HG02623 (cell line): Measurements from ENCODE around the gene RPL38.
"Not testable (repeated sequence)": the region's sequence is repeated elsewhere in the genome, so short reads cannot be mapped to it uniquely, and the experiment has no call there.

Experiments
- ATAC-seq: cut with Tn5 transposase; IDR thresholded peaks from one replicate; pipeline ENCODE4 v1.9.1; 2021; ENCODE audit warnings: moderate library complexity; ENCODE audit not compliant: unreplicated experiment

Gene RPL38

DNA sequence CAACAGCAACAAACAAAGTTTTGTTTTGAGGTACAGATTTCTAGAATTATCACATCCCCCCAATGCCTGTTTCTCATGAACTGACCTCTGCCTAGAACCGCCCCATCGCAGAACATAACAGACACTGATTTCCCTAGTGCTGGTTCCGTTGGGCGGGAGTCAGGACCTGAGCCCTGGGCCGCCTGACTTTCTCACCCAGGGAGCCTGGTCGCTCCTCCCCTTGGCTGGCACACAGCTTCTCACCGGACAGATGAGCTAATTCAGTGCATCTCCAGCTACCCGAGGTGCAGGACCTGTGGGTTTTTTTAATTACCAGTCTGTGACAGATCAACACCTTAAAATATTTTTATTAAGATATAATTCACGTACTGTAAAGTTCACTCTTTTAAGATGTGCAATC, 20.1 kb upstream of the RPL38 start:
- ATAC-seq, result no peak

DNA sequence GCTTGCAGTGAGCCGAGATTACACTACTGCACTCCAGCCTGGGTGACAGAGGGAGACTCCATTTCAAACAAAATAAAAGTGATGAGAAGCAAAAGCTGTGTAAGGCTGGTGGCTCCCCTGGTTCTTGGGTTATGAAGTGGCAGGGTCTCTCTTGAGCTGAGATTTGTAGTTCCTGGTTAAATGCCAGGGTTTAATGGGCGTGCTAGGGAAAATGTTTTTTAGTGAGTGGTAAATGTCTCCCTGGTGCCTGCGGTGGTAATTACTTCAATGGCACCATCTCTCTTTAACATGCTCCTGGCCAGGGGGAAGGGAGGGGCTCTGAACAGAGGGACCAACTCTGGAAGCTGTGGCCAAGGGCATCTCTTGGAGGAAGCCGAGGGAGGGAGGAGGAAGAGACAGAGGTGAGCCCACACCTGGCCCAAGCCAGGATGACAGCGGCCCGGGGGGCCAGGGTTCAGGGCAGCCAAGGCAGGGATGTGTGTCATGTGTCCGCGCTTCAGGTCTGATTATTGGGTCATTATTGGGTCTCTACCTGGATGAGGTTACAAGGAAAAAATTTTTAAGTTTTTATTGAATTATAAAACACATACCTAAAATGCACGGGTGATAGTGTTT, 17.8 kb upstream of the RPL38 start:
- no peak for ATAC-seq

DNA sequence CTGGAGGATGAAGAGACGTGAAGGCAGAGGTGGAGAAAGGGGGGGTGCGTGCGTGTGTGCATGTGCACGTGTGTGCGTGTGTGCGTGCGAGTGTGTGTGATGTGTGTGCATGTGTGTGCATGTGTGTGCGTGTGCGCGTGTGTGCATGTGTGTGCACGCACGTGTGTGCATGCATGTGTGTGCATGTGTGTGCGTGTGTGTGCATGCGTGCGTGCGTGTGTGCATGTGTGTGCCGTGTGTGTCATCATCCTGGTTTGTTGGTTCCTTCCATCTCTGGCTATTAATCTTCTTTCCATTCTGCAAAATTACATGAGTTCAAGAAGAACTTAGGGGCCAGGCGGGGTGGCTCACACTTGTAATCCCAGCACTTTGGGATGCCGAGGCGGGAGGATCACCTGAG, 17.0 kb upstream of the RPL38 start:
- ATAC-seq, result no peak

DNA sequence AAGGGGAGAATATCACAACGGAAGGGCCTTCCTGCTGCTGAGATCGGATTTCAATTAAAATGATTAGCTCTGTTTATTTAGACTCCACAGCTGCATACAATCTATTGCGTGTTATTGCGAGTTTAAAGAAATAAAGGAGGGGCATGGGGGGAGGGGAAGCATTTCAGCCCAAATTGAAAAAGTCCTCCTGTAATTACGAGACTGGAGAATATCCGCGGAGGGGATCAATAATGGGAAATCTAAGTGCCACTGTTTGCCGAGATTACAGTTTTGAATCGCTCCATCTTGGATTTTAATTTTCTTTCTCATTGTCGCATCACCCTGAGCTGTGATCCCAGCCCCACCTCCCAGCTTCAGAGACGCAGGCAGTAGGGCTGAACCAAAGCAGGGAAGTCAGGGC, 15.7 kb upstream of the RPL38 start:
- no peak for ATAC-seq

DNA sequence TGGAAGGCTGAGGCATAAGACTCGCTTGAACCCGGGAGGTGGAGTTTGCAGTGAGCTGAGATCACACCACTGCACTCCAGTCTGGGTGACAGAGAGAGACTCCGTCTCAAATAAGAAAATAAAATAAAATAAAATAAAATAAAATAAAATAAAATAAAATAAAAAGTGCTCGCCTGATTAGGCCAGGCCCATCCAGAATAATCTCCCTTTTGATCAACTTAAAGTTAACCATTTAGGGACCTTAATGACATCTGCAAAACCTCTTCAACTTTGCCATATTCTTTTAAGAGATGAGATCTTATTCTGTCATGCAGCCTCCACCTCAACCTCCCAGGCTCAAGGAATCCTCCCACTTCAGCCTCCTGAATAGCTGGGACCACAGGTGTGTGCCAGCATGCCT, 14.8 kb upstream of the RPL38 start:
- ATAC-seq, result not testable (repeated sequence)

DNA sequence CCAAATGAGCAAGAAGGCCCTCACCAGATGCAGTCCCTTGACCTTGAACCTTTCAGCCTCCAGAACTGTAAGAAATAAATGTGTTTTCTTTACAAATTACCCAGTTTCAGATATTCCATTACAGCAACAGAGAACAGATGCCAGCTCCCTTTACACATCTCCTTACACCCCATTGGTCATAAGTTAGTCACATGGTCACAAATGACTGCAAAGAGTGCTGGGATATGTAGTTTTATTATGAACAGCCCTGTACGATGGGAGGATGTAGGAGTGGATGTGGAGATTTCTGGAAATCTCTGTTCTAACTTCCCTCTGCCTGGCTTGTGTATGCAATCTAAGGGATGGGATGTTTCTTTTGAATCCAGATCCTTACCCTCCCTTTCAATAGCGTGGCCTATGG, 13.3 kb upstream of the RPL38 start:
- ATAC-seq, result no peak

DNA sequence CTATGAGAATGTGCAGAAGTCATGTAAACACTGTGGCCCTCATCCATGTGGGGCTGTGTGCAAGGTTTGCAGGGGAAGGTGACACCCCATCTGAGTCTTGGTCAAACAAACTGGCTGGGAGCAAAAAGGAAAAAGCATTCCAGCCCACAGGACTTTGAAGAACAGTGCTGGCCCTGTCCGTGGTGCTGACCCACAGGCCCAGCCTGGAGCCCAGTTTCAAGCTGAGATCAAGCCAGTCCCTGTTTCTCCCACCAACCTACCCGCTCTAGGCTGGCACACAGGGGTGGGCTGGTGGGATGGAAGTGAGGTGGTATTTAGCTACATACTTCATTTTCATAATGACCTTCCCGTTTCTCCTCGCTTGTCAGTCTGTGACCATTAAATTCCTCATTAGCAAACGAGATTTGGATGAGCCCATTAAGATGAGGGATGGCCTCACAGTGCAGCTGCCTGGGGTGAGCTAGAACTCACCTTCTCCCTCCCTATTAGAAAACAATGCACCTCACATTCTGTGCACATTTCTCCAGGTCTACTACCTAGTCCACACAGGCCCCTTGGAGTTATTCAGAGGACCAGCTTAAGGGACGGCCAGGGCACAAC, 12.6 kb upstream of the RPL38 start:
- ATAC-seq, result no peak

DNA sequence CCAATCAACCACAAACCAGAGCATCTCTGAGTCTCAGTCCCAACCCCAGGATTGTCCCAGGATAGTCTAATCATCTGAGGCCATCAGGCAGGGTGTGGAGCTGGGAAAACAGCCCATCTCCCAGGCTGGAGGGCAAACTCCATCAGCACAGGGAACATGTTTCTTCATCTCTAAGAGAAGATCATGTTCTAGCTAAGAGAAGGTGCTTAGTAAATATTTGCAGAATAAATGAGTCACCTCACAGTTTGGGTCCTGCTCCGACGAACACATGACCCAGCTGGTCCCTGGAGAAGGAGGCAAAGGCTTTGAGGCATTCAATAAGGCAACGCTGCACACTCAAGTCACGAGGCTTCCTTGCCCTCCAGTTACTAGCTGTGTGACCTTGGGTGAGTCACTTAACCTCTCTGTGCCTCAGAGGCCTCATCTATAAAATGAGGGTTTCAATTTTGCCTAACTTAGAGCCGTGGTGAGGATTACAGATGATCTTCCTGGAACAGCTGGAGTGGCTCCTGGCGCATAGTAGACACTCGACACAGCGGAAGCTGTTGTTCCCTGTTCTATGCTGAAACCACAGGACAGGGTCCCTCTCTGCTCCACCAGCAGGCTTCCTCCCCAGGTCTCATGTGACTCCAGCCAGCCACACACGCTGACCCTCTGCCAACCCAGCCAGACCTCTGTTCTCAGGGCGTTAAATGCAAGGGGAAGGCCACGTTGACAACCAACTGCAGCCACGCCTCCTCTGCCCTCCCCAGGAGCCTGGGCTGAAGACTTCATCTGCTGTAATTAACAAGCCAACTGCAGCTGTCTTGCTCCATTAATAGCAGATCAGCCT, 10.3 kb upstream of the RPL38 start:
- ATAC-seq, result no peak

DNA sequence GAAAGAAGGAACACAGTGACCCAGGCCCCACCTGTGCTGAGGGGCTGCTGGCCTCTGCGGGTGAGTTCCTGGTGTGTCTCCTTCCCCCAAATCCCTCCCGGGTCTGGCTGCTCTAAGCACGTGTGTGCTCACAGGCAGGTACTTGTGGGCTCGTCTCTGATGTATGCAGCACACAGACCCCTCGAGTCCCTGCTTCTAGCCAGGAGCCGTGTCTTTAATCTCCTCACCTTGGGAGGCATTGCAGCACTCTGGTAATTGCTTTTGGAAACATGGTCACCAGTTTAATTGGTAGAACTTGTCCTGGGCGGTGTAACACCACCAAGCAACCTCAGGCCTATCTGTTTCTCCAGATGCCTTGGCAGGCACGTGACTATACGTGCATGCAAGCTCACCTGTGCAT, 8.8 kb upstream of the RPL38 start:
- ATAC-seq, result no peak

DNA sequence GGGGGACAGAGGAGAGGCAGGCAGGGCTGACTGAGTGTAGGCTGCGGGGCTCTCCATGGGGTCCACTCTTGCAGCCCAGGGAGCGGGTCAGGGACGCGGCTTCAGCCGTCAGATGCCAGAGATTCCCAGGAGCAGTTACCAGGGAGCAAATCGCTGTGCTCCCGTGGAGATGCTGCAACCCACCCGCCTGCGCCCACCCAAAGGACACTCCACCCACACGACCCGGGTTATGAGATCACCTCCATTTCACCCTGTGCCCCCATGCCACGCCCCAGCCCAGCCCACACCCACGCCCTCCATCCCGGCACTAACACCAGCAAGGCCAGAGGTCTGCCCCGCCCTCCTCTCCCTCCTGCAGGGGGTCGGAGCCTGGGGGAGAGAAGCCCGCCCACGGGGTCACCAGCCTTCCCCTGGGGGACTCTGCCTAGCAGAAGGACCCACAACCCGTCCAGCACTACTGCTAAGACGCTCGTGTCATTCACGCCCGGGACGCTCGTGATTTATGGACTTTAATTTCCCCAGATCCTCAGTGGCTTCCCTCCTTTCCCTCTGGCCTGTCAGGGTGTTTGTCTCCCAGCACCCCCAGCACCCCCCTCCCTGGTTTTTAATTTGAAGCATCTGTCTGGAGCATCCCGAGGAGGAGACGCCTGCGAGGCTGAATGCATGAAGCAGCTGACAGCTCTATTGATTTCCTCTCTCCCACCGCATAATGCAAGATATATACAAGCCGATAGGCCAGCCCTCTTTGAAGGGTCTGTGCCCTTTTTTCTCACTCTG, 6.7 kb upstream of the RPL38 start:
- no peak for ATAC-seq

DNA sequence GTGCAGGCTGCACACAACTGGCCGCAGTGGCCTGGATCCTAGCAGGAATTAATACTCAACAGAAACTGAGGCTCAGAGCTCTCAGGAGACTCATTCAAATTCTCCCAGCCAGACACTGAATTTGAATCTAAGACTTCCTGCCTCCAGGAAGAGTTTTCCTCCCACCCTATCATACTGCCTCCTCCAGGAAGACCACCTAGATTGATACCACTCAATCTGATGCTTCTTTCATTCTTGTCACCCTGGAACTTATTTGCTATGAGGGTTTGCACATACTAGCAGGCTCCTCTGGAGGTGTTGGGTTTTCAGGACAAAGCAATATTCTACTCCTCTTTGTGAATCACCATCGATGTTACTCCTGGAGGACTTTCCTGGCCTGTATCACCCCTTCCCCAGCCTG, 5.7 kb upstream of the RPL38 start:
- no peak for ATAC-seq

DNA sequence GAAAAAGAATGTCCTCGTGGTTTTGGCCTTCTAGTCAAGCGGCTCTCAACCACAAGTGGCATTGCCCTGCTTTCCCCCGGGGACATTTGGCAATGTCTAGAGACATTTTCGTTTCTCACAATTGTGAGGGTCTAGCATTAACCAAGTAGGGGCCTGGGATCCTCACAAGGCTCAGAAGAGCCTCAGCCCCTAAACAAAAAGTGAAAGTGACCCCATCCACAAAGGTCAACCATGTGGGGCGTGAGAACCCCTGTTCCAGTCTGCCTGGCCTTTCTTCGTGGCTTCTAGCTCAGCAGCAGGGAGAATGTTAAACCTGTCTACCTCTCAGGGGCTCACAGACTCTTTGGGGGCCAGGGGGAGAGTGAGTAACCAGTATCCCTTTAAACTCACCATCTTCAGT, 4.8 kb upstream of the RPL38 start:
- ATAC-seq, result no peak

DNA sequence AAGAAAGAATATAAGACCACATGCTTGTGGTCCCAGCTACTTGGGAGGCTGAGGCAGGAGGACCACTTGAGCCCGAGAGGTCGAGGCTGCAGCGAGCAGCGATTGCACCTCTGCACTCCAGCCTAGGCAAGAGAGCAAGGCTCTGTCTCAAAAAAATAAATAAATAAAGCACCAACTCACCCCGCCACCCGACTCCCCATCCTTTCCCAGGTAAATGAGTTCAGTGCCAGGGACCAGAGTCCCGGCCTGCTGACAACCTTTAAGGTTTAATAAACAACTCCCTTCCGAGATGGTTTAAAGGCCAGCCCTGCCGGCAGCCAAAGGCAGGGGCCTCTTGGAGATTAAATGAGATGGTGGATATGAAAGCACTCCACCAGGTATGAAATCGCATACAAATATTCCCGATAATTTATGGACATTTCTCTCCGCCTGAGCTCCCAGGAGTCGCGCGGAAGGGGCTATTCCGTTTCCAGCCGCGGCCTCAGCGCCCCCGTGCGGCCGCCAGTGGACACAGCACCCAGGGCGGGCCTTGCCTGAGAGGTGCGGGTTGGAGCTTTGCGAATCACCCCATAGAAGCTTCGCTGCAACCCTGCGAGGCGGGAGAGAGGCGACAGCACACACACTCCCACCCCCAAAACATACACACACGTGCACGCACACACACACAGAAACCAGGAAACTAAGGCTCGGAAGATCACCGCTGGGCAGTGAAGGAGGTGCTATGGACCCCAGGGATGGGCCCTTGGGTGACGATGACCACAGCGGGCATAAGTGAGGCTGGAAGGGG, 4.0 kb upstream of the RPL38 start:
- ATAC-seq, result no peak

DNA sequence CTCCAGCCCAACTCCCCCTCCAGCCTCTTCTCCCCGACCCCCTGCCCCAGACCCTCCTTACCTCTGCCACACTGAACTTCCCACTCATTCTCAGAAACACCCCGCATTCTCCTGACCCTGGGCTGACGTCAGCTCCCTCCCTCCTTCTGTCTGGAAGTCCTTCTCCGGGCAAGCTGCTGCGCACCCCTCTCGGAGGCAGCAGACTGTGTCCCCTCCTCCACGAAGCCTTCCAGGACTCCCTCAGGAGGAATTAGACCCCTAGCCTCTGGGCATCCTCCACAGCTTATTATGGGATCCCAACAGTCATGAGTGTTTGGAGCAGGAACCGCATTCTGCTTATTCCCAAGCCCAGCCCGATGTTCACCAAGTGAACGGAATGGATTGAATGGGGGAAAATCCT, 3.4 kb upstream of the RPL38 start:
- no peak for ATAC-seq

DNA sequence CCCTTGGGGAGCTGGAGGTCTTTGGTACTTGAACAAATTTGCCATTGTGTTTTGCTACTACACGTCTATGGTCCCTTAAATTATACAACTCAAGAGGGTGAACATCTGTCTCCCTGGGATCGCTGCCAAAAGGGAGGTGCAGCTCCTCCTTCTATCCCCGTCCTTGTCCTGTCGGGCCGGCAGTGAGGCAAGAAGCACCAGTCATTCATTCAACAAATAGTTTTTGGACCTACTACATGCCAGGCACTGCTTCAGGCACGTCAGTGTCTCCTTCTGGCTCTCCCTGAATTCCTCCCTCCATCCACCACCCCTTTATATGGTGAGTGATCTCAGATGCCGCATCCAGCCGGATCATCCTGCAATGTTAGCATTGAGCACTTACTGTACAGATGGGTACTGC, 2.2 kb upstream of the RPL38 start:
- no peak for ATAC-seq

DNA sequence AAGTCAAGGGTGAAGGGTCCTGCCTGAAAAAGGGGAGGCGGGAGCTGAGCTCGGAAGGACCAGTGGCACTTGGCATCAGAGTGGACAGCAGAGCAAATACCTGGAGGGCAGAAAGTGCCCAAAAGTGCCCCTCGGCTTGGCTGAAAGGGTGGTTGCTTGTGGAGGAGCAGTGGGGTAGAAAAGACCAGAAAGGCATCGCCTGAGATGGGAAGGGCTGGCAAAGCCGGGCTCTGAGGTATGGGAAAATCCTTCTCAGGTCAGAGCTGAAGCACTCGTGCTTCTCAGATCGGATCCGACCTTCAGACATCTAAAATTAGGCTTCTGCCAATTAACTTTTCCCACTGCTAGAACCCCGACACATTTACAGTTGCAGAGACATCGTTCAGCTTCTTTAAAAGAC, 1.5 kb upstream of the RPL38 start:
- no peak for ATAC-seq

DNA sequence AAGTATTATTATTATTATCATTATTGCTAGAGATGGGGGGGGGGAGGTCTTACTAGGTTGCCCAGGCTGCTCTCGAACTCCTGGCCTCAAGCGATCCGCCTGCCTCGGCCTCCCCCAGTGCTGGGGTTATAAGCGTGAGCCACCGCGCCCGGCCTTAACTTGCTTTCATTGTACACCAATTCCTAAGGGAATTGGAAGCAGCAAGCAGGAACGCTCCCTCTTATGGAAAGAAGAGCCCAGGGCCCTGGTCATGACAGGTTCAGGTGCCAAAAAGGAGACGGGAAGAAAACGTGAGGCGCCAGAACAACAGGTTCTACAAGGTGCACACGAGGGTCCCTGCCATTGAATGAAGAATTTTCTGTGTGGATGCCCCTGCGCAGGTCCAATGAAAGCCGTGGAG, 540 bp upstream of the RPL38 start:
- ATAC-seq, result no peak

DNA sequence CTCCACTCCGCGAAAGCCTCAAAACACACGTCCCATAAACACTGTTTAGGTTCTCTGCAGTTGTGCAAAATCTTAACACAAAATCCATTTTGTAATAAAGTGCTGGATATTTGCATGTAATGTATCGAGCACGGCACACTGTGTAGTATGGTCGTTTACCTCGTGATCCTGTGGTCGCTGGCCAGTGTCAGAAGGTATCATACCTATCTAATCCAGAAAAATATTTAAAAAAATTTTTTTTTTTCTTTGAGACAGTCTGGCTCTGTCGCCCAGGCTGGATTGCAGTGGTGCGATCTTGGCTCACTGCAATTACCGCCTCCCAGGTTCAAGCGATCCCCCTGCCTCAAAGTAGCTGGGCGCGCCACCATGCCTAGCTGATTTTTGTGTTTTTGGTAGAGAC, 996 bp downstream of the RPL38 start:
- ATAC-seq, result no peak

DNA sequence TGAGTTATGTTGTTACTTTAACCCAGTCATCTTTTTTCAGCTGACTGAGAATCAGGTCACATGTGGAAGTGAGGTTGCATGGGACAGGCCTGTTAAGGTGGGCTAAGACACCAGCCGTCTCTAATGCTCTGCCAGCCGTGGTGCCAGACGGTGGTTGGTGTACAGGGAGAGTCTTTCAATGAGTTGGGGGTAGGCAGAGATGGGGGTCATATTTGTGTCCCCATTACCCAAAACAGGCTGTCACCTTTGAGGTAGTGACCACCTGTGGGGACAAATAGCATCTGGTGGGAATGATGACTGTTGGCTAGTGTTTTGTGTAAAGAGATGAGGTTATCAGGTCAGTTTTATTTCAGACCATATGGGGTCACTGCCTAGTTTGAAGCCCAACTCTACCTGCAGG, 1.8 kb downstream of the RPL38 start:
- no peak for ATAC-seq

DNA sequence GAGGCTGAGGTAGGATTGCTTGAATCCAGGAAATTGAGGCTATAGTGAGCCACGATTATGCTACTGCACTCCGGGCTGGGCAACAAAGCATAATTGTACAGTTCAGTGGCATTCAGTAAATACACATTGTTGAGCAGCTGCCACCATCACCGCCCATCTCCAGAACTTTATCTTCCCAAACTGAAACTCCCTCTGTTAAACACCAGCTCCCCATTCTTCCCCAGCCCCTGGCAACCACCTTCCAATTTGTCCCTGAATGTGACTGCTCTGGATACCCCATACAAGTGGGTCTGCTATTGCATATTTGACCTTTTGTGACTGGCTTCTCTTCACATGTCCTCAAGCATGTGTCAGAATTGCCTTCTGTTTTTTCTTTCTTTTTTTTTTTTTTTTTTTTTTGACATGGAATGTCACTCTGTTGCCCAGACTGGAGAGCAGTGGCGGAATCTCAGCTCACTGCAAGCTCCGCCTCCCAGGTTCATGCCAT, 2.9 kb downstream of the RPL38 start:
- ATAC-seq, result no peak
